ENCODE data around the gene LMTK2.

GRCh38 chr7:98123365-98123696, 16.7 kb downstream of the LMTK2 start:
- TF ChIP-seq CTCF (conservative IDR thresholded peaks at IDR 0.05), result no peak
- TF ChIP-seq ZFX (IDR thresholded peaks at IDR 0.05), result no peak

All from C4-2B (cell line).